ENCODE measurements around the gene MBD1. TPM values are rescaled to one million over a fixed set of nuclear protein-coding genes. Genes with fewer than 3 reads are reported as not detected.
"Not testable (repeated sequence)": the region's sequence is repeated elsewhere in the genome, so short reads cannot be mapped to it uniquely, and the experiment has no call there.

The MBD1 gene
- total RNA-seq, 1 donor from 2014 or later = 74.4 TPM

GRCh38 chr18:50293039-50293438 is 11.7 kb upstream of the MBD1 start:
- no peaks in the 10 kb centered on the region for H3K9me3 ChIP-seq (ENCODE audit: insufficient read depth, low read depth, low read length)
- H3K9ac ChIP-seq (ENCODE audit: low read length) = no peak overlapping the region
- no peak overlapping the region for H3K4me3 ChIP-seq (ENCODE audit: insufficient read depth, low read depth, low read length)
- no peaks in the 10 kb centered on the region for H3K36me3 ChIP-seq (ENCODE audit: insufficient read depth, low read length)
- Mint-ChIP-seq H3K4me1 (ENCODE audit: low read depth, unreplicated experiment) (no peaks in the 10 kb centered on the region), H3K36me3 (ENCODE audit: low read depth, unreplicated experiment) (no peaks in the 10 kb centered on the region), H3K27me3 (ENCODE audit: low read depth, unreplicated experiment) (peaks cover 10% of the 10 kb centered on the region), H3K27ac (ENCODE audit: unreplicated experiment) (no peak overlapping the region), H3K4me3 (ENCODE audit: unreplicated experiment) (no peak overlapping the region), H3K9me3 (ENCODE audit: unreplicated experiment) (peaks cover 2% of the 10 kb centered on the region)
- peaks cover 8% of the 10 kb centered on the region for H3K27me3 ChIP-seq (ENCODE audit: insufficient read depth, low read length)
- no peak for FAIRE-seq
- H3K27ac ChIP-seq (ENCODE audit: low read depth, low read length) = no peak overlapping the region
- no peak for DNase-seq (ENCODE audit: low read depth)
- H3K4me2 ChIP-seq (ENCODE audit: low read length) = no peak overlapping the region
- no peaks in the 10 kb centered on the region for H4K20me1 ChIP-seq (ENCODE audit: insufficient read depth, low read length)
- H3K79me2 ChIP-seq (ENCODE audit: insufficient read depth, low read length) = no peaks in the 10 kb centered on the region
- H2AFZ ChIP-seq (ENCODE audit: low read depth, low read length) = no peak overlapping the region
- H3K4me1 ChIP-seq (ENCODE audit: insufficient read depth, low read length) = no peaks in the 10 kb centered on the region
- TF ChIP-seq EZH2 (IDR thresholded peaks at IDR 0.05; ENCODE audit: insufficient read depth, low read length) = no peak
- TF ChIP-seq, protein P1, sequence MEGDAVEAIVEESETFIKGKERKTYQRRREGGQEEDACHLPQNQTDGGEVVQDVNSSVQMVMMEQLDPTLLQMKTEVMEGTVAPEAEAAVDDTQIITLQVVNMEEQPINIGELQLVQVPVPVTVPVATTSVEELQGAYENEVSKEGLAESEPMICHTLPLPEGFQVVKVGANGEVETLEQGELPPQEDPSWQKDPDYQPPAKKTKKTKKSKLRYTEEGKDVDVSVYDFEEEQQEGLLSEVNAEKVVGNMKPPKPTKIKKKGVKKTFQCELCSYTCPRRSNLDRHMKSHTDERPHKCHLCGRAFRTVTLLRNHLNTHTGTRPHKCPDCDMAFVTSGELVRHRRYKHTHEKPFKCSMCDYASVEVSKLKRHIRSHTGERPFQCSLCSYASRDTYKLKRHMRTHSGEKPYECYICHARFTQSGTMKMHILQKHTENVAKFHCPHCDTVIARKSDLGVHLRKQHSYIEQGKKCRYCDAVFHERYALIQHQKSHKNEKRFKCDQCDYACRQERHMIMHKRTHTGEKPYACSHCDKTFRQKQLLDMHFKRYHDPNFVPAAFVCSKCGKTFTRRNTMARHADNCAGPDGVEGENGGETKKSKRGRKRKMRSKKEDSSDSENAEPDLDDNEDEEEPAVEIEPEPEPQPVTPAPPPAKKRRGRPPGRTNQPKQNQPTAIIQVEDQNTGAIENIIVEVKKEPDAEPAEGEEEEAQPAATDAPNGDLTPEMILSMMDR (IDR thresholded peaks at IDR 0.05; ENCODE audit: insufficient read depth, low read depth, low read length) = no peak

DNA sequence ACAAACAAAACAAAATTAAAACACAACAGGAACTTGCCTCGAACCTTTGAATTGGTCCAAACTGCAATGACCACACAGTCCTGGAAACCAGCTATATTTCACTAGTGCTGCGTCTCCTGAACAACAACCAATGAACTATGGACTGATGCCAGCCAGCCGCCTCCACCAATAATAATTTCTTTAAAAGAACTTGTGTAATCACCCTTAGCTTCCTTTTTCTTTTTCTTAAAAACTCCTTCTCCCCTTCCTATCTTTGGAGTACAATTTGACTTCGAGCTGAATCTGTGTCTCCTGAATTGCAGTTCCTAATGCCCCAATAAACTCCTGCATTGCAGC is 7.8 kb upstream of the MBD1 start:
- Mint-ChIP-seq H3K27me3 (ENCODE audit: low read depth, unreplicated experiment) (no peaks in the 10 kb centered on the region), H3K27ac (ENCODE audit: unreplicated experiment) (no peak overlapping the region), H3K36me3 (ENCODE audit: low read depth, unreplicated experiment) (peaks cover 11% of the 10 kb centered on the region), H3K4me3 (ENCODE audit: unreplicated experiment) (peak overlapping the region; percentile 66), H3K9me3 (ENCODE audit: unreplicated experiment) (no peaks in the 10 kb centered on the region), H3K4me1 (ENCODE audit: low read depth, unreplicated experiment) (peaks cover 5% of the 10 kb centered on the region)
- FAIRE-seq = no peak
- Histone ChIP-seq H3K4me3 (ENCODE audit: insufficient read depth, low read depth, low read length) (no peak overlapping the region), H3K4me2 (ENCODE audit: low read length) (no peak overlapping the region), H3K27ac (ENCODE audit: low read depth, low read length) (no peak overlapping the region), H2AFZ (ENCODE audit: low read depth, low read length) (no peak overlapping the region), H3K27me3 (ENCODE audit: insufficient read depth, low read length) (no peaks in the 10 kb centered on the region), H3K4me1 (ENCODE audit: insufficient read depth, low read length) (peaks cover 13% of the 10 kb centered on the region), H4K20me1 (ENCODE audit: insufficient read depth, low read length) (no peaks in the 10 kb centered on the region), H3K9ac (ENCODE audit: low read length) (no peak overlapping the region), H3K79me2 (ENCODE audit: insufficient read depth, low read length) (peaks cover 25% of the 10 kb centered on the region), H3K36me3 (ENCODE audit: insufficient read depth, low read length) (peaks cover 1% of the 10 kb centered on the region), H3K9me3 (ENCODE audit: insufficient read depth, low read depth, low read length) (no peaks in the 10 kb centered on the region)
- TF ChIP-seq, protein P1 (IDR thresholded peaks at IDR 0.05; ENCODE audit: insufficient read depth, low read depth, low read length) = no peak
- no peak for TF ChIP-seq EZH2 (IDR thresholded peaks at IDR 0.05; ENCODE audit: insufficient read depth, low read length)
- DNase-seq (ENCODE audit: low read depth) = no peak

- H3K27me3 Mint-ChIP-seq (ENCODE audit: low read depth, unreplicated experiment); H3K27me3 ChIP-seq (ENCODE audit: insufficient read depth, low read length); H4K20me1 ChIP-seq (ENCODE audit: insufficient read depth, low read length); H3K4me1 Mint-ChIP-seq (ENCODE audit: low read depth, unreplicated experiment); H3K9me3 ChIP-seq (ENCODE audit: insufficient read depth, low read depth, low read length); H3K9me3 Mint-ChIP-seq (ENCODE audit: unreplicated experiment); H3K36me3 ChIP-seq (ENCODE audit: insufficient read depth, low read length); DNase-seq (ENCODE audit: low read depth); FAIRE-seq: not testable (repeated sequence)
- Mint-ChIP-seq H3K27ac (ENCODE audit: unreplicated experiment) (peak overlapping the region; percentile 89), H3K36me3 (ENCODE audit: low read depth, unreplicated experiment) (peaks cover 17% of the 10 kb centered on the region), H3K4me3 (ENCODE audit: unreplicated experiment) (peak overlapping the region; percentile 99)
- Histone ChIP-seq H3K9ac (ENCODE audit: low read length) (peak overlapping the region; percentile 89), H3K4me1 (ENCODE audit: insufficient read depth, low read length) (peaks cover 13% of the 10 kb centered on the region), H3K4me2 (ENCODE audit: low read length) (peak overlapping the region; percentile 99), H3K4me3 (ENCODE audit: insufficient read depth, low read depth, low read length) (peak overlapping the region; percentile 93), H3K79me2 (ENCODE audit: insufficient read depth, low read length) (peaks cover 25% of the 10 kb centered on the region), H2AFZ (ENCODE audit: low read depth, low read length) (peak overlapping the region; percentile 100), H3K27ac (ENCODE audit: low read depth, low read length) (peak overlapping the region; percentile 77)
These were observed 7.2 kb upstream of the MBD1 start for GRCh38 chr18:50288348-50289107.
